GM18873 (cell line): ENCODE results near the gene CYB561.

Source experiments
- ATAC-seq: cut with Tn5 transposase; IDR thresholded peaks from one replicate; pipeline ENCODE4 v1.9.1; 2021; ENCODE audit warnings: mild to moderate bottlenecking, moderate library complexity, moderate number of reproducible peaks; ENCODE audit not compliant: unreplicated experiment, low FRiP score

Gene CYB561

DNA sequence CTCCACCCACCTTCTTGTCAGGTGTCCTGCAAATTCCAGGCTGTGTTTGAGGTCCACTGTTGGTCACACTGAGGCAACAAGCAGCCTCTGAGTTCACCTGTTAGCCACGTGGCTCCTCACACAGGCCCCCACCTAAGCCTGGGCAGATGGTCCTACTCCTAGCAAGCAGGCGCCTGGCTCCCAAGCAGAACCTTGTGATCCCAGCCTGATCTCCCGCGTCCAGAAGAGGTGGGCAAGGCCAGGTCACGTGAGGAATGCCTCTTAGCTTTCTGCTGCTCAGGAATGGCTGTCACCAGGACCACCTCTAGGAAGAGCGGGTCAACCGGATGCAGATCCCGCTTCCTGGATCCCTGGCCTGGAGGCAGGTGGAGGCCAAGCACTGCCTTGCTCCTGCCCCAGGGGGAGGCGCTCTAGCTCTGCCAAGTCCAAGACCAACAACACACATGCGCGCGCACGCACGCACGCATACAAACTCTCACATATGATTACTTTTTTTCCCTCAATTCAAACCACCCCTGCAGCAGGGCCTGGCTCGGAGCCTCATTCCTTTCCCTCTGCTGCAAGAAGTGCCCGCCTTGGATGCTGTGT is 9.5 kb downstream of the CYB561 start:
- no peak for ATAC-seq

DNA sequence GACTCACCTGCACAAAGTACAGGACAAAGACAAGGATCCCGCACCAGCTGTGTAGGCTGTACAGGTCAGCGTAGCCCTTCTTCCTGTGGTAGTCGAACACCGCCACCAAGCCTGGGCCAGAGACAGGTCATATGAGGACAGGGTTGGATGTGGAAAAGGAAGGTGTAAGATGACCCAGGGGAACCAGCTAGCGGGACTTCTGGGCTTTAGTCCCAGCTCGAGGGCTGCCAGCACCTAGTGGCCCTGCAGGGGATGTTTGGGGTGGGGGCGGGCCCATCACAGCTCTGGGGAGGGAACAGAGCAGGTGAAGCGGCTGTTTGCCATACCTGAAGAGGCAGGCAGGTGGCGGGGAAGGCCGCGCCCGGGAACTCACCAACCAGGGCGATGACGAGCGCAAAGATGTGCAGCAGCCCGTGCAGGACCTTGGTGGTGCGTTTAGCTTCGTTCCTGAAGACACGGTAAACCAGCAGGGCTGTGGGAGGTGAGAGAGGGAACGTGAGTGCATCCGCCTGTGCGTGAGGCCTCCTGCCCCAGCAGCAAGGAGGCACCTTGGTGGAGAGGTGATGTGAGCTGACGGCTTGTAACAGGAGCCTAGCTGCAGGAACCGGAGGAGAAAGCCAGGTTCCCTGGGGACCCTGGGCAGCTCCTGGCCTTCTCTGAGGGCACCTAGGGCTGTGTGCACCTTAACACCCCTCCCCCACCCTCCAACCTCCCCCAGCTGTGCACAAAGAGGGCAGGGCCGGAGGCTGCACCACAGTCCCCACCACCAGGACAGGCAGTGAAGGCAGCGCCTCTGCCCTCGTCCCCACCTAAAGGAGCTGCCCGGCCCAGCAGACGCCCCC is 10.2 kb downstream of the CYB561 start:
- ATAC-seq: no peak

- ATAC-seq: no peak
These were observed 11.0 kb downstream of the CYB561 start for GRCh38 chr17:63434951-63435571.

DNA sequence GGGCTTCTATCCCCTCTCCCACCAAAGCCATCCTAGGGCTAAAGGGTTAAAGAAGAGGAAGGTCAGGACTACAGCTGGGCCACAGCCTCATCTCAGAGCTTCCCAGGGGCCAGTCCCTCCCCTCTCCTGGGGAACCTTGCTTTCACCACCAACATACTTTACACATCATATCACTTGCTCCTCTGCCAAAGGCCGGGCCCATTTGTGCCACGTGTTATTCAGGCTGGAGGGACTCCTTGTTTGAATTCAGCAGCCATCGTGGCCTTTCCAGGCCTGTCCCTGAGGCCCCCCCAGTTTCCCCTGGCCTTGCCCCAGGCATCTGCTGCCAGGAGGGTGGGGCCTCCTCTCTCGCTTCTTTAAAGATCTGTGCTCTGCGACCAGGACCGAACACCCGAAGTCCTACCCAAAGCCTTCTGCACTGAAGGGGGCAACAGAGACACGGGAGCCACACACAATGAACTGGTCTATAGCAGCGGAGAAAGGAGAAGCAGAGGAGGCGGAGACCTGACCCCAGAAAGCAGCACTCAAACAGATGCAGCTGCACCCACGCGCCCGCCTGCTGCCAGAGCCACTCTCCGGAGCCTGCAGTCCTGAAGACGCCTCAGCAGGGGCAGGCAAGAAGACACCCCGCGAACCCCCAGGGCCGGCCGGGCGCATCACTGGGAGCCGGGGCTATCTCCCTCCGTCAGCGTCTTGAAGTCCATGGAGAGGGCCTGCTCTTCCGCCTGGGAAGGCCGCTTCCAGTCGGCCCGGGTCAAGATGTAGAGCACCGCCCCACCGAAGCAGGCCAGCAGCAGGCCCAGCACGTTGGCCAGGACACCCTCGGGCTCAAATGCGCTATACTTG is 12.1 kb downstream of the CYB561 start:
- ATAC-seq: no peak

- no peak for ATAC-seq
These were observed 13.9 kb downstream of the CYB561 start for GRCh38 chr17:63431939-63432804.

GRCh38 chr17:63431618-63431938 is 14.5 kb downstream of the CYB561 start:
- no peak for ATAC-seq

GRCh38 chr17:63430223-63430622 is 15.9 kb downstream of the CYB561 start:
- ATAC-seq: no peak

DNA sequence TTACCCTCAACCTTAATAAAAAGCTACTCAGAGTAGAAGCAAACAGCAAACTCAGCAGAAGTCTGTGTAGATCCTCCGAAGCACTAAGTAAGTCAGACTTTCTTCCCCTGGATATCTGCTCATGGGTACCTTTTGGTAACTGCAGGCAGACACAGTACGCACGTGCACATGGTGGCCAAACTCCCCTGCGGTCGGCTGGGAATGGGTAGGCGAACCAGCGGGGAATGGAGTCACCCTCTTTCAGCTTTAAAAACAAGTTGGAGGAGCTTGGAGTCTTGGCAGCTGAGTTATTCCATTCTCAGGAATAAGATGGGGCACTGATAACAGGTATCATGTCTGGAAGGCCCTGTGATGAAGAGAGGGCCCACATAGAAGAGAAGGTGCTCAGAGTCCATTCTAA is 16.3 kb downstream of the CYB561 start:
- ATAC-seq: no peak

DNA sequence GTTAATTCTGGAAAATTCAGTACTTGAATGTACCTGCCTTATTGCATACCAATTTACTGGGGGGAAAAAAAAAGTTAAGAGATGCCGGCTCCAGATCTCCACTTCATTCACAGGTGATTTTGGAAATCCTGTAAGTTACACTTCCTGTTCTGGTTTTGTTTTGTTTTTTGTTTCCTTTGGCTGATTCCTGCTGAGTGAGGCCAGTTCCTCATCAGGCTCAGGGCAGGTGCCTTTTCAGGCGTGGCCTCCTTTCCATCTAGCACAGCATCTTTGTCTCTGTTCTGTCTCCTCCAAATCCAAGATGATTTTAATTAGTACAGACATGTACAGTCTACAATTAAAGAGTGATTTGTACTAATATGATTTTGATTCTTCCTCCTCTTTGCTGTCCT is 19.2 kb downstream of the CYB561 start:
- no peak for ATAC-seq

- no peak for ATAC-seq
These were observed 19.8 kb downstream of the CYB561 start for GRCh38 chr17:63426041-63426916.

- ATAC-seq: no peak
These were observed 20.6 kb downstream of the CYB561 start for GRCh38 chr17:63425483-63425882.

DNA sequence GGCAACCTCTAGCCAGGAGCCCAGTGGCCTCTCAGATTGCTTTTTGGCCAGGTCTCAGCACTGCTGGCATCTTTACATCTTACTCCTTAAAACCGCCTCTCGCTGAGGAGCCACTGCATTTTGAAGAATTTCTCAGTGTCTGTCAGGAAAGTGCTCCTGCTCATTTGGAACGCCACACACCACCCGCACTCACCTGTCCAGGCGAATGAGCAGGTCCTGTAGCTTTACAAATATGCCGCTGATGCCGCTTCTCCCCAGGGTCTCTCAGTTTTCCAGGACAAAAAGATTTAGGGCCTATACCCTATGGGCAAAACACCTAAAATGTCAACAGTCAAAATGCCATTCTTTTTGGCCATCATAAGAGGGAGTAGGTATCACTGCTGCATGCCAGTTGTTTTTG is 22.1 kb downstream of the CYB561 start:
- no peak for ATAC-seq

GRCh38 chr17:63423251-63423950 is 22.7 kb downstream of the CYB561 start:
- ATAC-seq: no peak

GRCh38 chr17:63421681-63422645 is 24.1 kb downstream of the CYB561 start:
- ATAC-seq: no peak

DNA sequence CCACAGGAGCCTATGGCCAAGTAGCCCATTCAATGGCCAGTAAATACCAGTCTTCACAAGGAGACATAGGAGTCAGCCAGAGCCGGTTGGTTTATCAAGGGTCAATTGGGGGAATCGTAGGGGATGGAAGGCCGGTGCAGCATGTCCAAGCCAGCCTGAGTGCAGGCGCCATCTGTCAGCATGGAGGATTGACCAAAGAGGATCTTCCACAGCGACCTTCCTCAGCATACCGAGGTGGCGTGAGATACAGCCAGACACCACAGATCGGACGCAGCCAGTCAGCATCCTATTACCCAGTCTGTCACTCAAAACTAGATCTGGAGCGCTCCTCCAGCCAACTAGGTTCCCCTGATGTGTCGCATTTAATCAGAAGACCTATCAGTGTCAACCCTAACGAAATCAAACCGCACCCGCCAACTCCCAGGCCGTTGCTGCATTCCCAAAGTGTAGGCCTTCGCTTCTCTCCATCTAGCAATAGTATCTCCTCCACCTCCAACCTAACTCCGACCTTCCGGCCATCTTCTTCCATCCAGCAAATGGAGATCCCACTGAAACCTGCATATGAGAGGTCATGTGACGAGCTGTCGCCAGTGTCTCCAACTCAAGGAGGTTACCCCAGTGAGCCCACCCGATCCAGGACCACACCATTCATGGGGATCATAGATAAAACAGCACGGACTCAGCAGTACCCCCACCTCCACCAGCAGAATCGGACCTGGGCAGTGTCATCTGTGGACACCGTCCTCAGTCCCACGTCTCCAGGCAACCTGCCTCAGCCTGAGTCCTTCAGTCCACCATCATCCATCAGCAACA is 25.0 kb downstream of the CYB561 start:
- no peak for ATAC-seq
